ENCODE results near the gene MYLIP.

GRCh38 chr6:16106991-16107787, 21.7 kb upstream of the MYLIP start:
- TF ChIP-seq EZH2 (IDR thresholded peaks at IDR 0.05; ENCODE audit: borderline replicate concordance, insufficient read depth, low read depth, low read length, poor library complexity, severe bottlenecking) (no peak), CTCF (IDR thresholded peaks at IDR 0.05) (no peak)

Measured in B cell (primary cell).